MM.1S (cell line): Measurements from ENCODE around the gene CGN.

ENCODE experiments used
- CTCF ChIP-seq: fragments of 300-600 bp; sonication (generic); IDR thresholded peaks from 2 replicates; pipeline ENCODE4 v1.5.1; 2016; ENCODE audit warnings: antibody characterized with exemption, low read length, mixed read lengths
- EZH2 ChIP-seq: fragments of 300-600 bp; sonication (generic); optimal IDR thresholded peaks from 2 replicates; pipeline ENCODE3; 2017; ENCODE audit warnings: low read depth, mild to moderate bottlenecking, antibody characterized with exemption, low read length, mixed read lengths
- EZH2phosphoT487 ChIP-seq: fragments of 300-600 bp; sonication (generic); IDR thresholded peaks from 2 replicates; pipeline ENCODE4 v1.6.1; 2018; ENCODE audit warnings: antibody characterized with exemption, low read length

- TF ChIP-seq CTCF (no peak), EZH2 (no peak), EZH2phosphoT487 (no peak)
Observed at GRCh38 chr1:151549199-151549598, 38.0 kb downstream of the CGN start.
